Sigmoid colon (tissue), 4 donors: Measurements from ENCODE around the gene CENPQ.

Experiments used
- CTCF ChIP-seq, 4 experiments: fragments of 450-650 bp in 3 of 4; fragments of 200-600 bp in 1 of 4; IDR thresholded peaks; one replicate each; pipeline ENCODE4 v1.5.1; 2016 to 2019; ENCODE audit warnings: antibody characterized with exemption in 4 of 4, mild to moderate bottlenecking in 3 of 4, moderate library complexity in 2 of 4
- EP300 ChIP-seq, 4 donors: sonication (generic); formaldehyde crosslinking; IDR thresholded peaks; one replicate each; pipeline ENCODE4 v1.6.1; 2017; ENCODE audit warnings: antibody characterized with exemption in 4 of 4
- POLR2A ChIP-seq, 2 donors: fragments of 450-650 bp; IDR thresholded peaks; one replicate each; pipeline ENCODE4 v1.6.1; 2016; ENCODE audit warnings: antibody characterized with exemption in 2 of 2, mild to moderate bottlenecking in 2 of 2, moderate library complexity in 2 of 2
- POLR2AphosphoS5 ChIP-seq, 4 donors: sonication (generic); formaldehyde crosslinking; IDR thresholded peaks; one replicate each; pipeline ENCODE4 v1.6.1; 2017; ENCODE audit warnings: antibody characterized with exemption in 4 of 4

DNA sequence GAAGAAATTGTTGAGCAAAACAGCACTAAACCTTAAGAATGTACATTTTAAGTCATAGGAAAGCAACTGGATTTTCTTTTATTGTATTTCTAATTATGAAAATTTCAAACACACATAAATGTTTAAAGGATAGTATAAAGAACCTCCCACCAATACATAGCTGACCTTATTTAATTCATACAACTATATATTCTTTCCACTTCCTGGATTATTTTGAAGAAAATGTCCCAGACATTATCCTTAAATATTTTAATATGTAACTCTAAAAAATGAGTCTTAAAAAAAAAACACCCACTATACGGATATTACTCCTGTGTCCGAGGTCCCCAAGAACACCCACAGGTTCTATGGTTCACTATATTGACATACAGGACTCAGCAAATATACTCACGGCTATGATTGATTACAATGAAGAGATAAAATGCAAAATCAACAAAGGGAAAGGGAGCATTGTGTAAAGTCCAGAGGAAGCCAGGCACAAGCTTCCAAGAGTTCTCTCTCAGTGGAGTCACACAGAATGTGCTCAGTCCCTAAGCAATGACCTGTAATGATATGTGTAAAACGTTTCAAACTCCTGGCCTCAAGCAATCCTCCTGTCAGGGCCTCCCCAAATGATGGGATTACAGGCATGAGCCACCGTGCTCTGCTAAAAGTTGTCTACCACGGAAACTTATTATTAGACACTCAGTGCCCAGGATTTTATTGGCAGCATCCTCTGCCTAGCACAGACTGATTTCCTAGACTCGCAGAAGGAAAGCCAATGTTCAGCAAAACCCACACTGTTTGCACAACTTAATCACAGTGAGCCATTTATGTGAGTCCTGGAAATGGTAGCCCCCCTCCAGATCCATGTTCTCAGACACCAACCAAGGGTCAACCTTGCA lies 59.8 kb downstream of the CENPQ start:
- TF ChIP-seq POLR2A (IDR thresholded peaks at IDR 0.05) (no peak), POLR2AphosphoS5 (IDR thresholded peaks at IDR 0.05) (no peak), CTCF (IDR thresholded peaks at IDR 0.05) (no peak), EP300 (IDR thresholded peaks at IDR 0.05) (no peak)
